ENCODE data around the gene PITHD1.
"Not testable (repeated sequence)": the region's sequence is repeated elsewhere in the genome, so short reads cannot be mapped to it uniquely, and the experiment has no call there.

Gene PITHD1

GRCh38 chr1:23776217-23776616, 2.0 kb upstream of the PITHD1 start:
- DNase-seq (ENCODE audit: insufficient read length): no peak
- TF ChIP-seq POLR2A (IDR thresholded peaks at IDR 0.05; ENCODE audit: low read depth, low read length): no peak
- no peak for TF ChIP-seq POLR2AphosphoS5 (IDR thresholded peaks at IDR 0.05; ENCODE audit: low read depth, low read length)
- no peak for TF ChIP-seq TAF1 (IDR thresholded peaks at IDR 0.05; ENCODE audit: borderline replicate concordance, low read depth, low read length)
- no peak for FAIRE-seq

DNA sequence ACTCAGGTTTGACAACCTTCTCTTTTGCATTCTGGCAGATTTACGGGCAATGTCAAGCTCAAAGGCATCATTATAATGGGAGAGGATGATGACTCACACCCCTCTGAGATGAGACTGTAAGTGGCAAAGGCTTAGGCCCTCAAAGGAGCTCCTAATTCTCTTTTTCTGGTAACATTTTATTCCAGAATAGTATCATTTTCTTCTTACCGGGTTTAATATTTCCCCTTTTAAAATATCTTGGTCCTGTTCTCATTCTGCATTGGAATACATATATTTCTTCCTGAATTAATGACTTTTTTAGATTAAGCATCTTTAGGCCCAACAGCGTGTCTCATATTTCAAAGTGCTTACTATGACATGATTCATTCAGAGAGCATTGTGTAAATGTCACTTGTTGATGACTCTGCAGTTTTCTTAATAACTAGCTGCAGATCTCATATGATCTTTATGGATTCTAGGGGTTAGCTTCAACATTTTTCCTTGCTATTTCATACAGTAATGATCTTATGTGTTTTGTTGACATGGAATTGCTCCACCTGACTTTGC, 1.7 kb downstream of the PITHD1 start:
- DNase-seq (ENCODE audit: insufficient read length) (no peak), FAIRE-seq (no peak)
- no peak for TF ChIP-seq TAF1 (IDR thresholded peaks at IDR 0.05; ENCODE audit: borderline replicate concordance, low read depth, low read length)
- no peak for TF ChIP-seq POLR2A (IDR thresholded peaks at IDR 0.05; ENCODE audit: low read depth, low read length)
- no peak for TF ChIP-seq POLR2AphosphoS5 (IDR thresholded peaks at IDR 0.05; ENCODE audit: low read depth, low read length)

DNA sequence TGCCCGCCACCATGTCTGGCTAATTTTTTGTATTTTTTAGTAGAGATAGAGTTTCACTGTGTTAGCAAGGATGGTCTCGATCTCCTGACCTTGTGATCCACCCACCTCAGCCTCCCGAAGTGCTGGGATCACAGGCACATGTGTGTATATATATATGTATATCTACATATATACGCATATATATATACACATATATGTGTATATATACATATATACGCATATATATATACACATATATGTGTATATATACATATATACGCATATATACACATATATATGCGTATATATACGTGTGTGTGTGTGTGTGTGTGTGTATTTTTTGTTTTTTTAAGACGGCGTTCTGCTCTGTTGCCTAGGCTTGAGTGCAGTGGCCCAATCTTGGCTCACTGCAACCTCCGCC, 4.9 kb downstream of the PITHD1 start:
- FAIRE-seq; DNase-seq (ENCODE audit: insufficient read length): not testable (repeated sequence)

- no peak for TF ChIP-seq POLR2A (IDR thresholded peaks at IDR 0.05; ENCODE audit: low read depth, low read length)
- TF ChIP-seq POLR2AphosphoS5 (IDR thresholded peaks at IDR 0.05; ENCODE audit: low read depth, low read length): no peak
- TF ChIP-seq TAF1 (IDR thresholded peaks at IDR 0.05; ENCODE audit: borderline replicate concordance, low read depth, low read length): no peak
- FAIRE-seq: no peak
- DNase-seq (ENCODE audit: insufficient read length): no peak
Observed at GRCh38 chr1:23784846-23785245, 6.6 kb downstream of the PITHD1 start.

DNA sequence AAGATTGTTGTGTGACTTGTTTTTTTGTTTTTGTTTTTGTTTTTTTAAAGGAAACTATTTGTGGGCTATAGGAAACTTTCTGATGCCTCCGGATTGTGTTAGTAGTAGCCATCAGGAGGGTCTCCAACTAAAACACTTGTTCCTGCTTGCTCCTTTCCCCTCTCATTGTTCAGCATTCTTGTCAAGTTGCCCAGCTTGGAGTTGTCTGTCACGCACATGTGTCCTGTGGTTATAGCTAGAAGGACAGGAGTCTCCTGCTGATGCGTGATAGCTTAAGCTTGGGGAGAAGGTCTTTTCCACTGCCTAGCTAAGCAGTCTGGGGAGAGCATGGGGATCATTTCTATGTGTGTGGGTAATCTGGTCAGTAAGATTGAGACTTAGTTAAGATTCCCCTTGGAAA, 9.5 kb downstream of the PITHD1 start:
- DNase-seq (ENCODE audit: insufficient read length) (no peak), FAIRE-seq (no peak)
- TF ChIP-seq POLR2AphosphoS5 (IDR thresholded peaks at IDR 0.05; ENCODE audit: low read depth, low read length): no peak
- no peak for TF ChIP-seq POLR2A (IDR thresholded peaks at IDR 0.05; ENCODE audit: low read depth, low read length)
- TF ChIP-seq TAF1 (IDR thresholded peaks at IDR 0.05; ENCODE audit: borderline replicate concordance, low read depth, low read length): no peak

GRCh38 chr1:23788695-23789094, 10.5 kb downstream of the PITHD1 start:
- TF ChIP-seq POLR2AphosphoS5 (IDR thresholded peaks at IDR 0.05; ENCODE audit: low read depth, low read length): no peak
- FAIRE-seq (no peak), DNase-seq (ENCODE audit: insufficient read length) (no peak)

- TF ChIP-seq POLR2A (IDR thresholded peaks at IDR 0.05; ENCODE audit: low read depth, low read length) (peak; percentile 69; the same call in 1 of the 2 replicates), POLR2AphosphoS5 (IDR thresholded peaks at IDR 0.05; ENCODE audit: low read depth, low read length) (peak; percentile 53; the same call in 1 of the 2 replicates), TAF1 (IDR thresholded peaks at IDR 0.05; ENCODE audit: borderline replicate concordance, low read depth, low read length) (no peak)
- DNase-seq (ENCODE audit: insufficient read length) (peak; percentile 96), FAIRE-seq (peak; percentile 86)
Observed at GRCh38 chr1:23790696-23791515, 12.7 kb downstream of the PITHD1 start, which contains the start of gene LYPLA2. TSS of gene LYPLA2 (plus strand) at chr1:23791145. CDS start at chr1:23792683, 1,538 bp downstream.

DNA sequence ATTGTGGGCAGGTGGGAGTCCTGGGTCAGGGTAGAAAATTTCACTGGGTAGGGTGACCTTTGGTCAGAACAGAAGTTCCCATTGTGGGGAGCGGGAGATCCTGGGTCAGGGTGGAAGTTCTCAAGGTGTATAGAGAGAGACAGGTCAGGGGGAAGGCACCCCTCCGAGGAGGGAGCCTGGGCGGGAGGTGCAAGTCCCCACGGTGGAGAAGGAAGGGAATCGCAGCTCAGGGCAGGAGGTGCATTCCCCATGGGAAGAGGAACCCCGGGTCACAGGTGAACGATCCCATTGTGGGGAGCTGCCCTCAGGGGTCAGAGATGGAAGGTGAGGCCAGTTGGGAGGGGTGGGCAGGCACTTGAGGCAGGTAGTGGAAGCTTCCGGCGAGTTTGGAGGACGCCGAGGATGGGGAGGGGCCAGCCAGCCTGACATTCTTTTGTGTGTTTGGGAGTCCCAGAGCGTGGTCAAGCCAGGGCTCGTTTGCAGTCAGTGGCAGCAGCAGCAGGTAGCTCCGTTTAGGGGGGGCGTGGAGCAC, 13.4 kb downstream of the PITHD1 start:
- peak; percentile 51 for FAIRE-seq
- DNase-seq (ENCODE audit: insufficient read length): peak; percentile 63
- TF ChIP-seq POLR2AphosphoS5 (IDR thresholded peaks at IDR 0.05; ENCODE audit: low read depth, low read length): no peak
- TF ChIP-seq TAF1 (IDR thresholded peaks at IDR 0.05; ENCODE audit: borderline replicate concordance, low read depth, low read length): no peak
- TF ChIP-seq POLR2A (IDR thresholded peaks at IDR 0.05; ENCODE audit: low read depth, low read length): no peak; the same call in 1 of the 2 replicates

- no peak for TF ChIP-seq POLR2A (IDR thresholded peaks at IDR 0.05; ENCODE audit: low read depth, low read length)
- no peak for TF ChIP-seq POLR2AphosphoS5 (IDR thresholded peaks at IDR 0.05; ENCODE audit: low read depth, low read length)
- no peak for TF ChIP-seq TAF1 (IDR thresholded peaks at IDR 0.05; ENCODE audit: borderline replicate concordance, low read depth, low read length)
- no peak for FAIRE-seq
- DNase-seq (ENCODE audit: insufficient read length): no peak
Observed at GRCh38 chr1:23792151-23792945, 14.1 kb downstream of the PITHD1 start.

GRCh38 chr1:23793018-23793781, 15.0 kb downstream of the PITHD1 start:
- no peak for FAIRE-seq
- DNase-seq (ENCODE audit: insufficient read length): no peak
- no peak for TF ChIP-seq TAF1 (IDR thresholded peaks at IDR 0.05; ENCODE audit: borderline replicate concordance, low read depth, low read length)
- no peak for TF ChIP-seq POLR2AphosphoS5 (IDR thresholded peaks at IDR 0.05; ENCODE audit: low read depth, low read length)
- no peak for TF ChIP-seq POLR2A (IDR thresholded peaks at IDR 0.05; ENCODE audit: low read depth, low read length)
